SU-DHL-6 (cell line): ENCODE results near the gene GLS.

Source experiments
- H2AFZ ChIP-seq: fragments of 200-600 bp; sonication (generic); 2 replicates; pipeline ENCODE4 v1.6.1; 2014; ENCODE audit warnings: low read depth, mild to moderate bottlenecking, moderate library complexity, mixed read lengths, antibody characterized with exemption, low read length; ENCODE audit not compliant: severe bottlenecking
- H3F3A ChIP-seq: fragments of 200-600 bp; shearing (Covaris generic); 2 replicates; pipeline ENCODE4 v1.6.0; 2016; ENCODE audit warnings: antibody characterized with exemption, mild to moderate bottlenecking; ENCODE audit not compliant: insufficient read depth
- H3K27ac ChIP-seq: fragments of 200-600 bp; sonication (generic); 2 replicates; pipeline ENCODE4 v1.5.1; 2016; ENCODE audit warnings: low read depth, mild to moderate bottlenecking, low read length, moderate library complexity, mixed read lengths
- H3K27me3 ChIP-seq: fragments of 200-600 bp; sonication (generic), shearing (Covaris generic); 2 replicates; pipeline ENCODE4 v1.6.0; 2014; ENCODE audit warnings: mild to moderate bottlenecking, low read length
- H3K36me3 ChIP-seq: fragments of 200-600 bp; sonication (generic); 2 replicates; pipeline ENCODE4 v1.6.1; 2014; ENCODE audit warnings: mild to moderate bottlenecking, low read length, mixed read lengths
- H3K4me2 ChIP-seq: fragments of 300-600, 200-600 bp; shearing (Covaris generic), sonication (generic); 2 replicates; pipeline ENCODE4 v1.6.0; 2014; ENCODE audit warnings: low read length, low read depth, mild to moderate bottlenecking; ENCODE audit not compliant: poor library complexity, severe bottlenecking
- H3K4me3 ChIP-seq: fragments of 200-600 bp; sonication (generic); 2 replicates; pipeline ENCODE4 v1.5.1; 2014; ENCODE audit warnings: antibody characterized with exemption, low read length, mild to moderate bottlenecking, mixed read lengths; ENCODE audit not compliant: insufficient read depth, poor library complexity, severe bottlenecking
- H3K79me2 ChIP-seq: fragments of 200-600 bp; sonication (generic); 2 replicates; pipeline ENCODE4 v1.6.1; 2014; ENCODE audit warnings: mild to moderate bottlenecking, low read length, moderate library complexity; ENCODE audit not compliant: insufficient read depth
- H3K9ac ChIP-seq: fragments of 200-600 bp; sonication (generic); 2 replicates; pipeline ENCODE4 v1.7.0; 2014; ENCODE audit warnings: mild to moderate bottlenecking, low read length
- H3K9me2 ChIP-seq: fragments of 200-600 bp; sonication (generic); replicated peaks from 2 replicates; pipeline ENCODE4 v1.6.1; 2014; ENCODE audit warnings: low read length; ENCODE audit not compliant: insufficient read depth
- H3K9me3 ChIP-seq: fragments of 200-600 bp; sonication (generic); 2 replicates; pipeline ENCODE4 v1.6.1; 2014; ENCODE audit warnings: low read length, mixed read lengths; ENCODE audit not compliant: insufficient read depth
- H4K20me1 ChIP-seq: fragments of 200-600 bp; sonication (generic); 2 replicates; pipeline ENCODE4 v1.6.1; 2014; ENCODE audit warnings: low read depth, mild to moderate bottlenecking, antibody characterized with exemption, low read length, moderate library complexity, mixed read lengths
- EZH2phosphoT487 ChIP-seq: fragments of 200-600 bp; sonication (generic), shearing (Covaris generic); conservative IDR thresholded peaks from 2 replicates; pipeline ENCODE4 v1.6.1; 2018; ENCODE audit warnings: mild to moderate bottlenecking, antibody characterized with exemption, low read length, moderate library complexity, mixed read lengths
- TF ChIP-seq, protein P1 (sequence below): fragments of 200-600 bp; sonication (generic); IDR thresholded peaks from one replicate; pipeline ENCODE4 v1.5.1; 2017; ENCODE audit warnings: antibody characterized with exemption, mild to moderate bottlenecking, low read length, moderate library complexity; ENCODE audit not compliant: insufficient read depth, poor library complexity, severe bottlenecking

Gene GLS

DNA sequence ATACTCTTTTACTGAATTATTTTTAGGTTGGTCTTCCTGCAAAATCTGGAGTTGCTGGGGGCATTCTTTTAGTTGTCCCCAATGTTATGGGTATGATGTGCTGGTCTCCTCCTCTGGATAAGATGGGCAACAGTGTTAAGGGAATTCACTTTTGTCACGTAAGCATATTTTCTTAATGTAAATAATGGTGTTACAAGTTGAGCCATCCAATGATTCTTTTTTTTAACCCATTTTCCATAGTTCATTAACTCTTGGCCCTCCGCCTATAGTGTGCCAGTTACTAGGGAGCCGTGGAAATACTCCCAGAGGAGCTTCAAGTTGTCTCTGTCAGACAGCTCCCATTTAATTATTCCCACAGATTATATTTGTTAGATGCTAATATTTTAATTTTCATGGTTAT lies 49.8 kb downstream of the GLS start:
- H3K79me2 ChIP-seq = no peaks in the 10 kb centered on the region
- H3K27me3 ChIP-seq = no peaks in the 10 kb centered on the region
- no peak for TF ChIP-seq EZH2phosphoT487
- TF ChIP-seq, protein P1, sequence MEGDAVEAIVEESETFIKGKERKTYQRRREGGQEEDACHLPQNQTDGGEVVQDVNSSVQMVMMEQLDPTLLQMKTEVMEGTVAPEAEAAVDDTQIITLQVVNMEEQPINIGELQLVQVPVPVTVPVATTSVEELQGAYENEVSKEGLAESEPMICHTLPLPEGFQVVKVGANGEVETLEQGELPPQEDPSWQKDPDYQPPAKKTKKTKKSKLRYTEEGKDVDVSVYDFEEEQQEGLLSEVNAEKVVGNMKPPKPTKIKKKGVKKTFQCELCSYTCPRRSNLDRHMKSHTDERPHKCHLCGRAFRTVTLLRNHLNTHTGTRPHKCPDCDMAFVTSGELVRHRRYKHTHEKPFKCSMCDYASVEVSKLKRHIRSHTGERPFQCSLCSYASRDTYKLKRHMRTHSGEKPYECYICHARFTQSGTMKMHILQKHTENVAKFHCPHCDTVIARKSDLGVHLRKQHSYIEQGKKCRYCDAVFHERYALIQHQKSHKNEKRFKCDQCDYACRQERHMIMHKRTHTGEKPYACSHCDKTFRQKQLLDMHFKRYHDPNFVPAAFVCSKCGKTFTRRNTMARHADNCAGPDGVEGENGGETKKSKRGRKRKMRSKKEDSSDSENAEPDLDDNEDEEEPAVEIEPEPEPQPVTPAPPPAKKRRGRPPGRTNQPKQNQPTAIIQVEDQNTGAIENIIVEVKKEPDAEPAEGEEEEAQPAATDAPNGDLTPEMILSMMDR = no peak
- H4K20me1 ChIP-seq = peaks cover 5% of the 10 kb centered on the region; the same call in 1 of the 2 replicates
- H3K27ac ChIP-seq = no peak overlapping the region
- H3F3A ChIP-seq = peaks cover 44% of the 10 kb centered on the region; the same call in 1 of the 2 replicates
- H2AFZ ChIP-seq = no peak overlapping the region
- no peak overlapping the region for H3K4me3 ChIP-seq
- H3K9me3 ChIP-seq = no peaks in the 10 kb centered on the region
- peaks cover 61% of the 10 kb centered on the region for H3K36me3 ChIP-seq
- no peaks in the 10 kb centered on the region for H3K9me2 ChIP-seq
- H3K4me2 ChIP-seq = no peak overlapping the region
- no peak overlapping the region for H3K9ac ChIP-seq

DNA sequence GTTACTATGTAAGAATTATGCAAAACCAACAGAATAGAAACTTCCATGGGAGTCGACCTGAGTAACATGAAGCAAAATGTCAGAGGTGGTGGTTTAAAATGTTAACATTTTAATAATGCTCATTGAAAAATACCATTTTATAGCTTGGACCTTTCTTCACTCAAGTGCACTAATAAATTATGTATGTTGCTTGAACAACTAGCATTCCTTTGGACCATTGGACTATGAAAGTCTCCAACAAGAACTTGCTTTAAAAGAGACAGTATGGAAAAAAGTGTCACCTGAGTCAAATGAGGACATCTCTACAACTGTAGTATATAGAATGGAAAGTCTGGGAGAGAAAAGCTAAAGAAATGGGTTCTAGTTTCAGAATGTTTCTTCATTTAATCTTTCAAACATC lies 51.9 kb downstream of the GLS start:
- Histone ChIP-seq H2AFZ (no peak overlapping the region), H3F3A (peaks cover 45% of the 10 kb centered on the region; the same call in 1 of the 2 replicates)

DNA sequence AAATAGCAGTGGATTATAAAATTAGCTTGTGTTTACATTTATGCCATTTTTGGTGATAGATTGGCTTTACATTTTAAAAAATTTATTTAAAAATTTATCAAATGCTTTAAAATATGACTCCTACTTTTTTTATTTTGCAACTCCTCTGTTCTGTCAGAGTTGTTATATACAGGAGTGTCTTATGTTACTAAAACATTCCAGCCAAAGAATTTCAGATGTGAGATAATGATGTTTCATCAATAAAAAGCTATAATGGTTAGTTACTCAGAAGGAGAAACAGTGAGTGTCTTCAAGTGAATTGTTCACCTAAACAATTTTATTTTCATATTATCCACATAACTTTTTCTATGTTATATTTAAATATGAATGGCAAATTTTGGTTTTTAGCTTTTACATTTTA lies 52.7 kb downstream of the GLS start:
- Histone ChIP-seq H2AFZ (no peak overlapping the region), H3K4me2 (no peak overlapping the region), H3K9me2 (no peaks in the 10 kb centered on the region), H3K4me3 (no peak overlapping the region), H3K9ac (no peak overlapping the region), H3K9me3 (no peaks in the 10 kb centered on the region), H3K27ac (no peak overlapping the region), H3K79me2 (no peaks in the 10 kb centered on the region), H3F3A (peaks cover 47% of the 10 kb centered on the region; the same call in 1 of the 2 replicates), H3K36me3 (peaks cover 64% of the 10 kb centered on the region), H4K20me1 (peaks cover 5% of the 10 kb centered on the region; the same call in 1 of the 2 replicates), H3K27me3 (no peaks in the 10 kb centered on the region)
- TF ChIP-seq, protein P1 = no peak
- TF ChIP-seq EZH2phosphoT487 = no peak

More for the DNA sequence above, 51.9 kb downstream of the GLS start:
- no peaks in the 10 kb centered on the region for H3K9me3 ChIP-seq
- H3K27me3 ChIP-seq = no peaks in the 10 kb centered on the region
- H3K9me2 ChIP-seq = no peaks in the 10 kb centered on the region
- peaks cover 5% of the 10 kb centered on the region; the same call in 1 of the 2 replicates for H4K20me1 ChIP-seq
- H3K9ac ChIP-seq = no peak overlapping the region
- TF ChIP-seq, protein P1 = no peak
- no peak for TF ChIP-seq EZH2phosphoT487
- H3K27ac ChIP-seq = no peak overlapping the region
- H3K4me3 ChIP-seq = no peak overlapping the region
- H3K36me3 ChIP-seq = peaks cover 66% of the 10 kb centered on the region
- H3K4me2 ChIP-seq = no peak overlapping the region
- H3K79me2 ChIP-seq = no peaks in the 10 kb centered on the region
